Fibroblast of lung (primary cell): ENCODE data around the gene CMYA5. TPM values are rescaled to one million over a fixed set of nuclear protein-coding genes. Genes with fewer than 3 reads are reported as not detected.

ENCODE experiments used
- DNase-seq, 2 donors: peaks; one replicate each; pipeline versions ENCODE4 v3.0.0 to v3.0.0-alpha.2; 2010; ENCODE audit warnings: low read depth in 2 of 2
- H2AFZ ChIP-seq: 2 replicates; pipeline ENCODE4 v1.5.1; 2012; ENCODE audit warnings: low read length, control low read depth, inconsistent platforms
- H3K27ac ChIP-seq: 2 replicates; pipeline ENCODE4 v1.5.1; 2011; ENCODE audit warnings: low read length, control low read depth; ENCODE audit not compliant: insufficient read depth
- H3K27me3 ChIP-seq: 2 replicates; pipeline ENCODE4 v1.5.1; 2011; ENCODE audit warnings: mild to moderate bottlenecking, low read length; ENCODE audit not compliant: control insufficient read depth, insufficient read depth
- H3K36me3 ChIP-seq: 2 replicates; pipeline ENCODE4 v1.5.1; 2011; ENCODE audit warnings: low read length; ENCODE audit not compliant: control insufficient read depth, insufficient read depth
- H3K4me1 ChIP-seq: 2 replicates; pipeline ENCODE4 v1.5.1; 2011; ENCODE audit warnings: low read length; ENCODE audit not compliant: control insufficient read depth, insufficient read depth; ENCODE audit errors: extremely low read depth
- H3K4me2 ChIP-seq: 2 replicates; pipeline ENCODE4 v1.5.1; 2011; ENCODE audit warnings: low read length, control low read depth; ENCODE audit not compliant: insufficient read depth; ENCODE audit errors: extremely low read depth
- H3K4me3 ChIP-seq, 4 experiments: fragments of 200-600 bp in 1 of 4; sonication (generic) in 1 of 4; replicated peaks in 1 of 4; 2 replicates each; pipeline ENCODE4 v1.5.1; 2011 to 2016; ENCODE audit warnings: low read length in 4 of 4, low read depth in 3 of 4, mild to moderate bottlenecking in 3 of 4, control low read depth in 2 of 4, inconsistent platforms in 1 of 4, mixed read lengths in 1 of 4; ENCODE audit not compliant: insufficient read depth in 1 of 4; ENCODE audit errors: control extremely low read depth in 1 of 4
- H3K79me2 ChIP-seq: 2 replicates; pipeline ENCODE4 v1.5.1; 2012; ENCODE audit warnings: mild to moderate bottlenecking, low read length, inconsistent platforms; ENCODE audit not compliant: control insufficient read depth, insufficient read depth
- H3K9ac ChIP-seq: 2 replicates; pipeline ENCODE4 v1.5.1; 2011; ENCODE audit warnings: mild to moderate bottlenecking, low read length, control low read depth; ENCODE audit not compliant: insufficient read depth
- H3K9me3 ChIP-seq: 2 replicates; pipeline ENCODE4 v1.5.1; 2012; ENCODE audit warnings: low read depth, low read length; ENCODE audit not compliant: control insufficient read depth, insufficient read depth
- H4K20me1 ChIP-seq: 2 replicates; pipeline ENCODE4 v1.5.1; 2011; ENCODE audit warnings: low read length; ENCODE audit not compliant: control insufficient read depth, insufficient read depth; ENCODE audit errors: extremely low read depth
- CTCF ChIP-seq, 2 donors: IDR thresholded peaks in 1 of 2; conservative IDR thresholded peaks in 1 of 2; 1 replicate in 1 of 2; 2 replicates in 1 of 2; pipeline ENCODE4 v1.5.1; 2011 to 2012; ENCODE audit warnings: low read length in 2 of 2, control low read depth in 1 of 2, inconsistent platforms in 1 of 2, low read depth in 1 of 2, mild to moderate bottlenecking in 1 of 2
- EZH2 ChIP-seq: IDR thresholded peaks from 2 replicates; pipeline ENCODE4 v1.5.1; 2012; ENCODE audit warnings: low read length, control low read depth, mild to moderate bottlenecking; ENCODE audit errors: missing control alignments
- polyA plus RNA-seq, 2 donors: library from polyadenylated mRNA; depleted of rRNA in 1 of 2; stranded (reverse) in 1 of 2; unstranded in 1 of 2; fragments of >200 nt; gene quantifications; 2 replicates each; pipeline ENCODE4 v1.2.1, GENCODE V29; 2011 to 2012; ENCODE audit warnings: missing spikeins in 1 of 2
- total RNA-seq: library from RNA; depleted of rRNA; stranded (reverse); fragments of >200 nt; gene quantifications from 2 replicates; pipeline ENCODE4 v1.2.1, GENCODE V29; 2014

Gene CMYA5
- total and polyA plus RNA-seq, 2 donors (not counting 1 experiment from before 2014, with no cell fraction given) = 2.0 to 7.8 TPM

GRCh38 chr5:79827159-79827629 lies 137.6 kb downstream of the CMYA5 start:
- H3K27ac ChIP-seq = no peak overlapping the region
- no peak overlapping the region for H3K4me2 ChIP-seq
- H3K9me3 ChIP-seq = no peaks in the 10 kb centered on the region
- H3K79me2 ChIP-seq = no peaks in the 10 kb centered on the region
- H3K4me1 ChIP-seq = no peaks in the 10 kb centered on the region
- no peak overlapping the region for H2AFZ ChIP-seq
- H4K20me1 ChIP-seq = no peaks in the 10 kb centered on the region
- no peak for DNase-seq
- H3K36me3 ChIP-seq = no peaks in the 10 kb centered on the region
- H3K4me3 ChIP-seq = no peak overlapping the region
- TF ChIP-seq EZH2 = no peak
- TF ChIP-seq CTCF (conservative IDR thresholded peaks at IDR 0.05 in 1 of 2, IDR thresholded peaks at IDR 0.05 in 1 of 2; ENCODE audit: low read depth in 1 of 2, low read length in 2 of 2) = no peak
- peaks cover 2% of the 10 kb centered on the region for H3K27me3 ChIP-seq
- H3K9ac ChIP-seq = no peak overlapping the region

DNA sequence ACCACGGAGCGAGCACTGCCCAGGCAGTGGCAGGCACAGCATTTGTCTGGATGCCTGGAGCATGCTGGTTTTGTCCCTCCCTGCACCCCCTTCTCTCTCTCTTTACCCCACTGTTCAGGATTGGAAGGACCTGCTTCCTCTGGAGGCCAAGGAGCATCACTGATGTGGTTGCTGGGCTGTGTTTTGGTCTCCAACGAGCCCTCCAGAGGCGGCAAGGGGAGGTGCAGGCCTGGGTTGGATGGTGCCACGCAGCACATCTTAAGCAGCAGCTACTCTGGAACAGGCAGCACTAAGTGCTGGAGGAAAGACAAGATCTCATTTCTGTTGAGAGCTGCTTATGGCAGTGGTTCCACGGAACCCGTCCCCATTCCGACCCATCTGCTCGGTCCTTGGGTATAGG lies 139.6 kb downstream of the CMYA5 start:
- Histone ChIP-seq H3K9ac (no peak overlapping the region), H3K27ac (no peak overlapping the region), H3K79me2 (no peaks in the 10 kb centered on the region), H3K9me3 (no peaks in the 10 kb centered on the region), H4K20me1 (no peaks in the 10 kb centered on the region), H3K4me2 (no peak overlapping the region), H3K4me3 (no peak overlapping the region), H3K36me3 (no peaks in the 10 kb centered on the region), H3K27me3 (peaks cover 2% of the 10 kb centered on the region), H2AFZ (no peak overlapping the region), H3K4me1 (no peaks in the 10 kb centered on the region)
- no peak for DNase-seq
- TF ChIP-seq CTCF (conservative IDR thresholded peaks at IDR 0.05 in 1 of 2, IDR thresholded peaks at IDR 0.05 in 1 of 2; ENCODE audit: low read depth in 1 of 2, low read length in 2 of 2) (peak; percentile 25 to 28), EZH2 (no peak)

DNA sequence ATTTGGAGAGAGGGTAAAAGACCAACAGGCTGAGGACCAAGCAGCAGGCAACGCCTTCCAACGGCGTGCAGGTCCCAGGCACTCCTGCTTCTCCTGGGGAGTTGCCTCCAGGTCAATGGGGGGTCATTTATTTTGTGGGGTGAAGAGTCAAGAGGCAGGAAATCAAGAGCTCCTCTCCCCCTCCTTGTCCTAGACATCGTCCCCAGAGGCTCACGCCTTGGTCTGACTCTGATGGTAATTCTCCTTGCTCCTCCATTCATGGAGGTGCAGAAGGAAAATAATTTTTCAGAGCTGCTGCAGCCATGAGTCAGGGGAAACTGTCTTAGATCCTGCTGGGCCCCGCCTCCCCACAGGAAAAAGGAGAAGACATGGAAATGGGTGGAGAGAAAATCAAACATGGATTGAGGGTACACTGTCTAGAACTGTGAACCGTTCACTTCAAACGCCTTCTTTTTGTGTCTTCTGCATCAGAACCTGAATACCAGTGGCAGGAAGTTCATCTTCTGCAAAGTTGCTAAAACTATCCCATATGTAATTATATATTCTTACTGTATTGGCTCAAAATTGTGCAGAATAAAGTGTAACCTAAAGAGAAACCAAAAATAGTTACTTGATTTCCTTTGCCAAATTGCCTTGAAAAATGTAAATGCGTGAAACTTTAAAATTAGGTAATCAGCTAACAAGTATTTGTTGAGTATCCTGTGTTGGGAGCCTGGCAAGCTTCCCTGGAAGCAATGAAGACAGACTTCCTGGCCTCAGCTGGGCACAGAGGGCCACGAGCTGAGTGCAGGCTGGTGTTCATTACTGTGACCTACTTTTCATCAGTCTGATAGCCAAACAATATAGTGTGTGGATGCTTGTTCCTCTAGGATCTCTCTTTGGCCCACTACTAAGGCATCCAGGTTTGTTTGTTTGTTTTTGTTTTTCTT lies 142.0 kb downstream of the CMYA5 start:
- H3K27ac ChIP-seq = no peak overlapping the region
- no peak overlapping the region for H3K4me3 ChIP-seq
- no peak overlapping the region for H3K4me2 ChIP-seq
- DNase-seq = no peak
- TF ChIP-seq EZH2 = no peak
- no peak for TF ChIP-seq CTCF (conservative IDR thresholded peaks at IDR 0.05 in 1 of 2, IDR thresholded peaks at IDR 0.05 in 1 of 2; ENCODE audit: low read depth in 1 of 2, low read length in 2 of 2)
- no peak overlapping the region for H2AFZ ChIP-seq
- no peaks in the 10 kb centered on the region for H3K9me3 ChIP-seq
- no peaks in the 10 kb centered on the region for H3K27me3 ChIP-seq
- H4K20me1 ChIP-seq = no peaks in the 10 kb centered on the region
- H3K9ac ChIP-seq = no peak overlapping the region
- no peaks in the 10 kb centered on the region for H3K4me1 ChIP-seq
- H3K79me2 ChIP-seq = no peaks in the 10 kb centered on the region
- H3K36me3 ChIP-seq = no peaks in the 10 kb centered on the region
